Right lobe of liver (tissue), 6 donors: ENCODE measurements around the gene COA5. TPM values are rescaled to one million over a fixed set of nuclear protein-coding genes. Genes with fewer than 3 reads are reported as not detected.

Source experiments
- ATAC-seq, 4 donors: fragments of 200-7000 bp; cut with Tn5 transposase; one replicate each; pipeline ENCODE4 v1.9.1; 2020; ENCODE audit warnings: mild to moderate bottlenecking in 4 of 4, moderate library complexity in 4 of 4
- DNase-seq, 3 donors: peaks; one replicate each; pipeline ENCODE4 v3.0.0-alpha.2; 2020
- H3K27ac ChIP-seq, 3 donors: fragments of 200-600 bp; one replicate each; pipeline ENCODE4 v1.8.0; 2022
- H3K27me3 ChIP-seq, 2 donors: fragments of 200-600 bp; one replicate each; pipeline ENCODE4 v1.8.0; 2022
- H3K36me3 ChIP-seq, 4 donors: fragments of 200-600 bp; sonication (generic) in 1 of 4; one replicate each; pipeline versions ENCODE4 v1.5.1 to v1.8.0; 2017 to 2022; ENCODE audit warnings: control low read depth in 1 of 4
- H3K4me1 ChIP-seq, 4 donors: fragments of 200-600 bp; sonication (generic) in 1 of 4; one replicate each; pipeline versions ENCODE4 v1.5.1 to v1.8.0; 2017 to 2022; ENCODE audit warnings: control low read depth in 1 of 4
- H3K4me3 ChIP-seq, 3 donors: fragments of 200-600 bp; one replicate each; pipeline ENCODE4 v1.8.0; 2022
- H3K9me3 ChIP-seq, 4 donors: fragments of 200-600 bp; sonication (generic) in 1 of 4; one replicate each; pipeline versions ENCODE4 v1.5.1 to v1.8.0; 2017 to 2022; ENCODE audit warnings: control low read depth in 1 of 4
- CTCF ChIP-seq, 4 donors: fragments of 200-600 bp in 3 of 4; fragments of 450-650 bp in 1 of 4; IDR thresholded peaks; one replicate each; pipeline versions ENCODE4 v1.5.1 to v1.8.0; 2016 to 2022; ENCODE audit warnings: antibody characterized with exemption in 4 of 4, mild to moderate bottlenecking in 2 of 4
- POLR2A ChIP-seq: fragments of 450-650 bp; IDR thresholded peaks from one replicate; pipeline ENCODE4 v1.6.1; 2017; ENCODE audit warnings: antibody characterized with exemption, mild to moderate bottlenecking
- WGBS: methylation state at CpG from one replicate; pipeline ENCODE4 v1.1.6; 2018; ENCODE audit warnings: low coverage, low lambda C conversion rate; ENCODE audit not compliant: insufficient coverage; ENCODE audit errors: missing lambda C conversion rate; 5-methylcytosine and 5-hydroxymethylcytosine counted together
- intact Hi-C, 2 donors: fragments of 100-400 bp; cut with DNase I; formaldehyde crosslinking; loops; one replicate each; pipeline versions ENCODE4 v1.11.2 to v1.14.1; 2022
- total RNA-seq, 6 experiments: library from RNA; depleted of rRNA in 2 of 6; stranded (reverse); fragments of >200 nt in 2 of 6; fragmentation: NEBNext Ultra II Directional in 3 of 6; extraction: Animal tissue kit (Norgen Biotek cat#: 25700) in 3 of 6; gene quantifications; one replicate each; pipeline versions ENCODE4 v1.1.0 to v1.2.4, GENCODE V29; 2016 to 2023
- donor health status: DM: no; HTN: yes; CAD: no.
- donor health status: DM: no; HTN: no; CAD: no.
- donor health status: DM: no; HTN: no; CAD: no.
- donor health status: DM: no; HTN: yes; CAD: no.
- donor health status: DM: no; HTN: yes; CAD: no.

The COA5 gene
- total RNA-seq, 6 experiments from 2014 or later = 12.9 to 23.0 (median 16.7) TPM

DNA sequence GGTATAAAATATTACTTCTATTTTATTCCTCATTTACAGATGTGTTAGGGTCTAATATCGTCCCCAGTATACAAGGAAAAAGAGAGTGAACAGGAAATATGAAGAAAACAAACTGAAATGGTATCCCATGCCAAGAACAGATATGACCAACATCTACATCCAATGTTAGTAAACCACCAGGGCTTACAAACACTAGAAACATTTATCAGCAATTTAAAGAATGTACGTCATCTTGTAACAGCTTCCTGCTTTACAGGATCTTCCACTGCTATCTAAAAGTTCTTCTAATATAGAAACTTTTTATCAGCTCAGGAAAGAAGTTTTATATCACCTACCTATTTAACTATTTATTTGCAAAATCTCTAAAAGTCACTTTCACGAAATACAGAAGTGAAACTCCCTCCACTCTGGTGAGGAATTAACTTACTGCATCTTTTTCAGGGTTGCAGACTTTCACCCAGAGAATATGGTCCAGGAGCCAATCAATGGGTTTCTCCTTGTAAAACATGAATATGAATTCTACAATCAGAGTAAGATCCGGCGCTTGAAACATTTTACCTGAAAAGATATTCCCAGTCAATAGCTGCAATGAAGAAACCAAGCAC lies 35.3 kb upstream of the COA5 start:
- Histone ChIP-seq H3K4me1 (no peaks in the 10 kb centered on the region), H3K9me3 (no peaks in the 10 kb centered on the region), H3K36me3 (peaks cover 0 to 5% (median 0%) of the 10 kb centered on the region in 4 donors), H3K27me3 (no peaks in the 10 kb centered on the region), H3K4me3 (no peak overlapping the region), H3K27ac (no peak overlapping the region)
- TF ChIP-seq POLR2A = no peak
- TF ChIP-seq CTCF (IDR thresholded peaks at IDR 0.05) = no peak
- no peak for DNase-seq
- intact Hi-C loops = no loop called here
- no peak for ATAC-seq
- WGBS = 75% methylated on average over 5 of the region's 5 CpGs

GRCh38 chr2:98637401-98638147 lies 29.3 kb upstream of the COA5 start:
- H3K27ac ChIP-seq = no peak overlapping the region
- DNase-seq = no peak
- H3K27me3 ChIP-seq = no peaks in the 10 kb centered on the region
- TF ChIP-seq POLR2A (no peak), CTCF (IDR thresholded peaks at IDR 0.05) (no peak)
- peak in 3 of 4 donors; percentile 24 to 46 (median 31) for ATAC-seq
- H3K36me3 ChIP-seq = peaks cover 0 to 22% (median 0%) of the 10 kb centered on the region in 4 donors
- intact Hi-C loops = no loop called here
- WGBS = 71% methylated on average over 10 of the region's 10 CpGs
- H3K4me3 ChIP-seq = no peak overlapping the region
- no peaks in the 10 kb centered on the region for H3K4me1 ChIP-seq
- H3K9me3 ChIP-seq = no peaks in the 10 kb centered on the region

- Histone ChIP-seq H3K27ac (no peak overlapping the region), H3K36me3 (peaks cover 0 to 19% (median 0%) of the 10 kb centered on the region in 4 donors), H3K9me3 (no peaks in the 10 kb centered on the region), H3K4me1 (no peaks in the 10 kb centered on the region), H3K4me3 (no peak overlapping the region), H3K27me3 (no peaks in the 10 kb centered on the region)
- DNase-seq (no peak), ATAC-seq (peak in 2 of 4 donors; percentile 37 to 42)
- 61% methylated on average over 6 of the region's 9 CpGs for WGBS
- intact Hi-C loops = no loop called here
- no peak for TF ChIP-seq CTCF (IDR thresholded peaks at IDR 0.05)
- TF ChIP-seq POLR2A = no peak
Observed at GRCh38 chr2:98634406-98635092, 26.2 kb upstream of the COA5 start.

GRCh38 chr2:98632351-98632750 lies 24.0 kb upstream of the COA5 start:
- intact Hi-C loops = no loop called here
- Histone ChIP-seq H3K9me3 (no peaks in the 10 kb centered on the region), H3K4me1 (no peaks in the 10 kb centered on the region), H3K36me3 (peaks cover 0 to 16% (median 0%) of the 10 kb centered on the region in 4 donors), H3K27ac (no peak overlapping the region), H3K4me3 (no peak overlapping the region), H3K27me3 (no peaks in the 10 kb centered on the region)
- DNase-seq (no peak), ATAC-seq (no peak)
- TF ChIP-seq POLR2A (no peak), CTCF (IDR thresholded peaks at IDR 0.05) (no peak)
- WGBS = 96% methylated on average over 3 of the region's 3 CpGs
